ENCODE results near the gene RAPGEFL1.
"Not testable (repeated sequence)": the region's sequence is repeated elsewhere in the genome, so short reads cannot be mapped to it uniquely, and the experiment has no call there.

The RAPGEFL1 gene

GRCh38 chr17:40174514-40174913, 2.8 kb upstream of the RAPGEFL1 start:
- DNase-seq (ENCODE audit: low spot score) = no peak

- no peak for DNase-seq (ENCODE audit: low spot score)
Observed at GRCh38 chr17:40175928-40176753, 1.1 kb upstream of the RAPGEFL1 start.

GRCh38 chr17:40176754-40177110, 538 bp upstream of the RAPGEFL1 start:
- DNase-seq (ENCODE audit: low spot score) = no peak

GRCh38 chr17:40178021-40178601, 841 bp downstream of the RAPGEFL1 start:
- no peak for DNase-seq (ENCODE audit: low spot score)

GRCh38 chr17:40178660-40179059, 1.4 kb downstream of the RAPGEFL1 start:
- DNase-seq (ENCODE audit: low spot score) = no peak

- DNase-seq (ENCODE audit: low spot score) = no peak
Observed at GRCh38 chr17:40179923-40180659, 2.8 kb downstream of the RAPGEFL1 start.

GRCh38 chr17:40180694-40181093, 3.4 kb downstream of the RAPGEFL1 start:
- no peak for DNase-seq (ENCODE audit: low spot score)

GRCh38 chr17:40181205-40181604, 3.9 kb downstream of the RAPGEFL1 start:
- DNase-seq (ENCODE audit: low spot score) = no peak

- DNase-seq (ENCODE audit: low spot score) = no peak
Observed at GRCh38 chr17:40182606-40183005, 5.3 kb downstream of the RAPGEFL1 start.

- DNase-seq (ENCODE audit: low spot score) = no peak
Observed at GRCh38 chr17:40187238-40187637, 10.0 kb downstream of the RAPGEFL1 start.

GRCh38 chr17:40188694-40189093, 11.4 kb downstream of the RAPGEFL1 start:
- DNase-seq (ENCODE audit: low spot score) = no peak

- no peak for DNase-seq (ENCODE audit: low spot score)
Observed at GRCh38 chr17:40190197-40191021, 13.1 kb downstream of the RAPGEFL1 start.

- peak; percentile 56 for DNase-seq (ENCODE audit: low spot score)
Observed at GRCh38 chr17:40191237-40192208, 14.3 kb downstream of the RAPGEFL1 start.

- no peak for DNase-seq (ENCODE audit: low spot score)
Observed at GRCh38 chr17:40192961-40193360, 15.7 kb downstream of the RAPGEFL1 start.

GRCh38 chr17:40194821-40195220, 17.6 kb downstream of the RAPGEFL1 start:
- no peak for DNase-seq (ENCODE audit: low spot score)

- no peak for DNase-seq (ENCODE audit: low spot score)
Observed at GRCh38 chr17:40197550-40197949, 20.3 kb downstream of the RAPGEFL1 start.

GRCh38 chr17:40197965-40198456, 20.7 kb downstream of the RAPGEFL1 start:
- not testable (repeated sequence) for DNase-seq (ENCODE audit: low spot score)

GRCh38 chr17:40198576-40198975, 21.3 kb downstream of the RAPGEFL1 start:
- DNase-seq (ENCODE audit: low spot score) = no peak

- no peak for DNase-seq (ENCODE audit: low spot score)
Observed at GRCh38 chr17:40203131-40203530, 25.9 kb downstream of the RAPGEFL1 start.

- not testable (repeated sequence) for DNase-seq (ENCODE audit: low spot score)
Observed at GRCh38 chr17:40206193-40206592, 28.9 kb downstream of the RAPGEFL1 start.
